HepG2 (cell line): ENCODE data around the gene BCLAF1. TPM values are rescaled to one million over a fixed set of nuclear protein-coding genes. Genes with fewer than 3 reads are reported as not detected.

Experiments
- ASH2L ChIP-seq: fragments of 300-600, 200-600 bp; sonication (generic); IDR thresholded peaks from 2 replicates; pipeline ENCODE4 v1.7.0; 2017; ENCODE audit warnings: low read depth, mild to moderate bottlenecking, moderate library complexity, mixed read lengths, low read length; ENCODE audit not compliant: insufficient read length
- ATM ChIP-seq: fragments of 450-650 bp; IDR thresholded peaks from 2 replicates; pipeline ENCODE4 v1.7.1; 2017; ENCODE audit warnings: mild to moderate bottlenecking, borderline replicate concordance
- CERS6 ChIP-seq: sonication (generic); formaldehyde crosslinking; IDR thresholded peaks from 2 replicates; pipeline ENCODE4 v1.5.0; 2020; ENCODE audit warnings: missing genetic modification reagents
- FOSL2 ChIP-seq: sonication (generic); formaldehyde crosslinking; IDR thresholded peaks from 2 replicates; pipeline ENCODE4 v1.4.0; 2020; ENCODE audit warnings: missing genetic modification reagents
- FOXA1 ChIP-seq, 2 experiments: fragments of 450-650 bp in 1 of 2; sonication (generic) in 1 of 2; formaldehyde crosslinking in 1 of 2; IDR thresholded peaks; 2 replicates each; pipeline versions ENCODE4 v1.4.0 to v1.6.1; 2016 to 2020; ENCODE audit warnings: missing genetic modification reagents in 1 of 2
- GABPA ChIP-seq, 2 experiments: IDR thresholded peaks; 2 replicates each; pipeline ENCODE4 v1.6.1; 2011 to 2016; ENCODE audit warnings: low read depth in 2 of 2, low read length in 1 of 2, missing biosample characterization in 1 of 2, missing genetic modification characterization in 1 of 2
- HDAC6 ChIP-seq: fragments of 200-600 bp; sonication (generic); IDR thresholded peaks from 2 replicates; pipeline ENCODE4 v1.7.0; 2017; ENCODE audit warnings: mild to moderate bottlenecking, antibody characterized with exemption, low read length, low read depth
- HIVEP1 ChIP-seq: sonication (generic); formaldehyde crosslinking; IDR thresholded peaks from 2 replicates; pipeline ENCODE4 v1.4.0; 2020; ENCODE audit warnings: mild to moderate bottlenecking, missing genetic modification reagents
- MBD4 ChIP-seq: IDR thresholded peaks from 2 replicates; pipeline ENCODE4 v1.6.1; 2012; ENCODE audit warnings: low read length, inconsistent platforms, borderline replicate concordance
- NFKB2 ChIP-seq: sonication (generic); formaldehyde crosslinking; IDR thresholded peaks from 2 replicates; pipeline ENCODE4 v1.4.0; 2020; ENCODE audit warnings: missing genetic modification reagents, borderline replicate concordance
- NFKBIZ ChIP-seq: IDR thresholded peaks from 2 replicates; pipeline ENCODE4 v1.6.1; 2018; ENCODE audit warnings: missing genetic modification reagents, missing compliant biosample characterization
- NFYB ChIP-seq: sonication (generic); formaldehyde crosslinking; IDR thresholded peaks from 2 replicates; pipeline ENCODE4 v1.4.0; 2020; ENCODE audit warnings: missing genetic modification reagents
- PHB2 ChIP-seq: fragments of 450-650 bp; IDR thresholded peaks from 2 replicates; pipeline ENCODE4 v1.6.1; 2018; ENCODE audit not compliant: partially characterized antibody
- SALL2 ChIP-seq: sonication (generic); formaldehyde crosslinking; IDR thresholded peaks from 2 replicates; pipeline ENCODE4 v1.8.1; 2023; ENCODE audit warnings: mild to moderate bottlenecking, missing genetic modification reagents, inconsistent platforms
- TSC22D2 ChIP-seq: sonication (generic); formaldehyde crosslinking; IDR thresholded peaks from 2 replicates; pipeline ENCODE4 v1.5.1; 2020; ENCODE audit warnings: missing genetic modification reagents, mild to moderate bottlenecking, borderline replicate concordance
- ZNF205 ChIP-seq: IDR thresholded peaks from 2 replicates; pipeline ENCODE4 v1.6.1; 2018; ENCODE audit warnings: missing biosample characterization, missing genetic modification reagents
- ZNF232 ChIP-seq: sonication (generic); formaldehyde crosslinking; IDR thresholded peaks from 2 replicates; pipeline ENCODE4 v1.4.0; 2020; ENCODE audit warnings: missing genetic modification reagents, borderline replicate concordance
- ZNF235 ChIP-seq: sonication (generic); formaldehyde crosslinking; IDR thresholded peaks from 2 replicates; pipeline ENCODE4 v1.8.1; 2023; ENCODE audit warnings: mild to moderate bottlenecking, missing genetic modification reagents, borderline replicate concordance
- ZNF563 ChIP-seq: sonication (generic); formaldehyde crosslinking; IDR thresholded peaks from 2 replicates; pipeline ENCODE4 v1.8.0; 2022; ENCODE audit warnings: mild to moderate bottlenecking, moderate library complexity, missing genetic modification reagents
- ZNF569 ChIP-seq: sonication (generic); formaldehyde crosslinking; IDR thresholded peaks from 2 replicates; pipeline ENCODE4 v1.5.0; 2020; ENCODE audit warnings: mild to moderate bottlenecking, missing genetic modification reagents, moderate library complexity, borderline replicate concordance
- ZNF574 ChIP-seq: sonication (generic); formaldehyde crosslinking; IDR thresholded peaks from 2 replicates; pipeline ENCODE4 v1.4.0; 2020; ENCODE audit warnings: missing genetic modification reagents
- ZNF607 ChIP-seq: sonication (generic); formaldehyde crosslinking; IDR thresholded peaks from 2 replicates; pipeline ENCODE4 v1.5.1; 2020; ENCODE audit warnings: missing genetic modification reagents, mild to moderate bottlenecking, borderline replicate concordance
- ZNF614 ChIP-seq: IDR thresholded peaks from 2 replicates; pipeline ENCODE4 v1.6.1; 2018; ENCODE audit warnings: missing biosample characterization, missing genetic modification reagents, inconsistent platforms, borderline replicate concordance
- ZNF724P ChIP-seq: sonication (generic); formaldehyde crosslinking; IDR thresholded peaks from 2 replicates; pipeline ENCODE4 v1.8.0; 2022; ENCODE audit warnings: missing genetic modification reagents, borderline replicate concordance
- ZNF737 ChIP-seq: sonication (generic); formaldehyde crosslinking; IDR thresholded peaks from 2 replicates; pipeline ENCODE4 v1.5.0; 2020; ENCODE audit warnings: missing genetic modification reagents, mild to moderate bottlenecking, borderline replicate concordance
- polyA plus RNA-seq, 8 experiments: library from polyadenylated mRNA; depleted of rRNA in 3 of 8; stranded (reverse) in 7 of 8; unstranded in 1 of 8; fragments of >200 nt; fragmentation: Illumina TruSeq in 4 of 8; extraction: Trizol in 4 of 8; gene quantifications; 2 replicates each; pipeline versions ENCODE4 v1.2.1 to v1.2.3, GENCODE V29; 2011 to 2016; ENCODE audit warnings: low read depth in 4 of 8, missing spikeins in 1 of 8, mixed read lengths in 1 of 8; ENCODE audit not compliant: insufficient read depth in 1 of 8
- total RNA-seq, 5 experiments: library from RNA; depleted of rRNA; stranded (reverse); fragments of >200 nt; fragmentation: Illumina TruSeq; extraction: Trizol; gene quantifications; 2 replicates each; pipeline ENCODE4 v1.2.3, GENCODE V29; 2016; ENCODE audit warnings: low read depth in 1 of 5

Gene BCLAF1
- total and polyA plus RNA-seq, 2 of the 13 experiments (the other 11 are each of a cell fraction or from before 2014, with no cell fraction given), result 55.3 to 292 TPM

GRCh38 chr6:136288566-136289326 is 900 bp downstream of the BCLAF1 start (continued):
- TF ChIP-seq NFKB2 (CRISPR knock-in tag), result peak; percentile 55; the same call in 1 of the 2 replicates
- no peak for TF ChIP-seq NFKBIZ (CRISPR knock-in tag)
- TF ChIP-seq ZNF737 (CRISPR knock-in tag), result no peak
- TF ChIP-seq ZNF569 (CRISPR knock-in tag), result peak; percentile 46; the same call in 1 of the 2 replicates
- TF ChIP-seq ZNF205 (CRISPR knock-in tag), result no peak; the same call in 1 of the 2 replicates
- no peak for TF ChIP-seq ZNF235 (CRISPR knock-in tag)
- TF ChIP-seq SALL2, result no peak
- TF ChIP-seq HIVEP1 (CRISPR knock-in tag), result peak; percentile 6; the same call in 1 of the 2 replicates
- no peak for TF ChIP-seq ATM
- no peak for TF ChIP-seq ZNF574 (CRISPR knock-in tag)
- TF ChIP-seq FOSL2 (CRISPR knock-in tag), result peak; percentile 2; the same call in 1 of the 2 replicates
- peak; percentile 41 for TF ChIP-seq ZNF607 (CRISPR knock-in tag)
- TF ChIP-seq PHB2, result no peak
- 0 out of 2 replicates have a peak, but pooled peaks have one; percentile 17 for TF ChIP-seq CERS6 (CRISPR knock-in tag)
- TF ChIP-seq MBD4, result no peak
- 0 out of 2 replicates have a peak, but pooled peaks have one; percentile 22 for TF ChIP-seq TSC22D2
- TF ChIP-seq NFYB (CRISPR knock-in tag), result peak; percentile 46
- TF ChIP-seq ZNF724P (CRISPR knock-in tag), result 0 out of 2 replicates have a peak, but pooled peaks have one; percentile 70
- TF ChIP-seq ZNF614 (CRISPR knock-in tag), result peak; percentile 10; the same call in 1 of the 2 replicates
- TF ChIP-seq GABPA (IDR thresholded peaks at IDR 0.05; ENCODE audit: low read depth, low read length), result no peak
- TF ChIP-seq GABPA (CRISPR knock-in tag; IDR thresholded peaks at IDR 0.05; ENCODE audit: low read depth), result no peak
- TF ChIP-seq FOXA1 (IDR thresholded peaks at IDR 0.05), result no peak
- peak; percentile 44; the same call in 1 of the 2 replicates for TF ChIP-seq FOXA1 (CRISPR knock-in tag; IDR thresholded peaks at IDR 0.05)
- TF ChIP-seq ZNF232 (CRISPR knock-in tag), result peak; percentile 83; the same call in 1 of the 2 replicates
- TF ChIP-seq ZNF563 (CRISPR knock-in tag), result no peak
- peak; percentile 50 for TF ChIP-seq ASH2L
- TF ChIP-seq HDAC6, result no peak
